NCI-H460 (cell line): ENCODE results near the gene CES5A. TPM values are rescaled to one million over a fixed set of nuclear protein-coding genes. Genes with fewer than 3 reads are reported as not detected.
"Not testable (repeated sequence)": the region's sequence is repeated elsewhere in the genome, so short reads cannot be mapped to it uniquely, and the experiment has no call there.

Source experiments
- DNase-seq: peaks from one replicate; pipeline ENCODE4 v3.0.0-alpha.2; 2016; ENCODE audit warnings: low read depth; ENCODE audit errors: extremely low read depth
- polyA plus RNA-seq: library from polyadenylated mRNA; depleted of rRNA; stranded (reverse); fragments of >200 nt; gene quantifications from 2 replicates; pipeline ENCODE4 v1.2.3, GENCODE V29; 2014; cell fraction: nucleus; rRNA removed
- total RNA-seq: library from RNA; depleted of rRNA; stranded (reverse); fragments of >200 nt; shearing (Covaris generic); gene quantifications from 2 replicates; pipeline ENCODE4 v1.2.3, GENCODE V29; 2014; rRNA removed

Gene CES5A
- total RNA-seq: not detected in 2 replicates
- not detected in 2 replicates for polyA plus RNA-seq

GRCh38 chr16:55875273-55875672 lies at the start of gene CES5A:
Gene CES5A (minus strand): TSS chr16:55875373. CDS start chr16:55875221, 152 bp downstream.
- no peak for DNase-seq

GRCh38 chr16:55922662-55923061 lies 47.5 kb upstream of the CES5A start:
- no peak for DNase-seq

- no peak for DNase-seq
Measured at GRCh38 chr16:55917373-55918160, 42.4 kb upstream of the CES5A start.

DNA sequence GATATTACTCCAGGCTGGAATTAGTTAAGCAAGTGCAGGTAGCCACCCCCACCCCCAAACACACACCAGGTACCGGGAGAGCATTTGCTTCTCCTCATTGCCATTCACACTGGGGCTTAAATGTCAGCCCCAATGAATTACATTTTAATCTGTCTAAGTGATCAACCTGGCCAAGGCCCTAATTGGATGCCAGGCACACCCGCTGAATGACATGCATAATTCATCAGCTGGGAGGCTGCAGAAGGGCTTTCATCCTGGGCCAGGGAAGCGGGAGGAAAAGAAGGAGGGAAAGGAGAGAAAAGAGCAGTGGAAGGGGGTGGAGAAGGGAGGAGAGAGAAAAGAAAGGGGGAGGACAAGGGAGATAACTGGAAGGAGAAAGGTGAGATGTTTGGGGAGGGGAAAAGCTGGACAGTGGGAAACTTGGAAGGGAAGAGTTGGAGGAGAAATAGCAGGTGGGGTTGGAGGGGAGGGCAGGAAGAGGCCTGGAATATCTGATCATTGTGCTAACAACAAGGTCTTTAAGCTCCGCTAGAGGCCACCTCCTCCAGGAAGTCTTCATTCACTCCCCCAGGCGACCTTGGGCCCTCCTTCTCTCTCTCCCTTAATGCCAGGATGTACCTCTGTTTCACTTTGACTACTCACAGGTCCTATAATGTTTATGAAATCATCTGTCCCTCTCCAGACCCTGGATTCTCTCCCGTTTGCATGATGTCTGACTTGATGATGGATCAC lies 40.1 kb upstream of the CES5A start:
- no peak for DNase-seq

DNA sequence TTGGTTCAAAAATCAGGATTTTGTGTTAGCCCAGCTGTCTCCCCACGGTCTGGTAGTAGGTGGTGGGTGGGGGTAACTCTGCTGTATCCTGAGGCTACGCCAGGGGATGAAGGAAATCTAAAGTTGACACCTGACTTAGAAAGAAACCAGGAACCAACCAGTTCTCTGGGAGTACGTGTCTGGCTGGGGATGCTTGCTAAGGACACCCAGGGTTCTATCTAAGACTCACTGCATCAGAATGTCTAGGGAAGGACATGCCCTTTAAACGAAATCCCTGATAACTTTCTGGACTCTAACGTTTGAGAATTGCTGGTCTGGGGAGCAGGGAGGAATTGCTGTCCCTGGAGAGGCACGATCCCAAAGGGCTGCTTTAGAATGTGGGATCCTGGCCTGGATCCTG lies 39.2 kb upstream of the CES5A start:
- no peak for DNase-seq

- no peak for DNase-seq
Measured at GRCh38 chr16:55913716-55914115, 38.5 kb upstream of the CES5A start.

DNA sequence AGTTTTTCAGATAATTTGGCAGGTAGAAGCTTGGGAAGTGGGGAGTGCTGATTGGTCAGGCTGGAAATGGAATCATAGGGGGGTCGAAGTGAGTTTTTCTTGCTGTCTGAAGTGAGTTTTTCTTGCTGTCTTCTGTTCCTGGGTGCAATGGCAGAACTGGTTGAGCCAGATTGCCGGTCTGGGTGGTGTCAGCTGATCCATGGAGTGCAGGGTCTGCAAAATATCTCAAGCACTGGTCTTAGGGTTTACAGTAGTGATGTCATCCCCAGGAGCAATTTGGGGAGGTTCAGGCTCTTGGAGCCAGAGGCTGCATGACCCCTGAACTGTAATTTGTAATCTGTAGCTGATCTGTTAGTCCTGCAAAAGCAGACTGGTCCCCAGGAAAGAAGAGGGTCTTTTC lies 37.9 kb upstream of the CES5A start:
- DNase-seq: not testable (repeated sequence)

DNA sequence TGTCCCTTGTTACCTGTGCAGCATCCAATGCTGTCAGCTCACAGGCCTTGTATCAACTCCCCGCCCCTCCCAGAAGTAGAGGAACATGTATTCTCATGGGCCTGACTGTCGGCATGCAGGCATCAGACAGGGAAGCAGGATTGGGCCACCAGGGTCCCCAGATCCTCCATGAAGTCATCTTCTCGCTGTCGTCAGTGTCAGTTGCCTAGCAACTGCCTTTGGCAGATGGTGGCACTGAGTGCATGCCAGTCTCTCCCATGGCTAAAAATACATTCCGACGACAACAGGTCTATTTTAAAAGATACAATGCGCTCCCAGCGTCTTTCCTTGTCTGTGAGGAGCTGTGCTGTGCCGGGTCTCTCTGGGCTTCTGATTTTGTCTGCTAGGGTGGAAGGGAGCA lies 36.8 kb upstream of the CES5A start:
- DNase-seq: no peak

- DNase-seq: no peak
Measured at GRCh38 chr16:55911616-55912015, 36.4 kb upstream of the CES5A start.

DNA sequence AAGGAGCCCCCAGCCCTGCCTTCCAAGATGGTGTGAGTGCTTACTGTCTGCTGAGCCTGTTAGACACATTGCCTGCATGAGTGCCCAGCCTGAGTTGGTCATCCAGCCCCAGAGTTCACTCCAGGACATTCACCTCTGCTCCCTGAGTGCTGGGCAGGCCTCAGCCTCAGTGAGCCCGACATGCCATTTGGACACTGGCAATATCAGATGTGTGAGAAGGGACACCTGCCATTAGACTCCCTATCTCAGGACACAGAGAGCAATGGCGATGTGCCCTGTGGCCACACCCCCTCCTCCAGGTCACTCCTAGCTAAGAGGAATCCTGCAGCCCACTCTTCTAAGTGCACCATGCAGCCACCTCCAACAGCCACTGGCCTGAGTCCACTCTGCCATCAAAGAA lies 34.7 kb upstream of the CES5A start:
- DNase-seq: no peak

DNA sequence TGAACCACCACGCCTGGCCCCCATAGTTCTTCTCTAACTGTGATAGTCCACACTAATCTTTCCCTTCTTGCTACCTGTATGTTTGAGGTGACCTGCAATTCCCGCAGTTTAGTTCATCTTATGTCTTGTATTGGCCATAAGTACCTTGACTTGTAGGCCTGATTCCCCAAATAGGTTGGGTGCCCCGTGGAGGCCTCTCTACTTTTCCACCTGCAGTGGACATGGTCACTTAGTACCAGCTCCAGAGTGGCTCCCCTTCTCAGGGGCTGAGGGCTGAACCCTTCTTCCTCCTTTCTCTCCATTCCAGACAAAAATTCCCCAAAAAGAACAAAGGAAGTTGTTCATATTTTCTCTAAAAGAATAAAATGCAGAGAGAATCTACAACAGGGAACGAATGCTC lies 33.5 kb upstream of the CES5A start:
- no peak for DNase-seq

DNA sequence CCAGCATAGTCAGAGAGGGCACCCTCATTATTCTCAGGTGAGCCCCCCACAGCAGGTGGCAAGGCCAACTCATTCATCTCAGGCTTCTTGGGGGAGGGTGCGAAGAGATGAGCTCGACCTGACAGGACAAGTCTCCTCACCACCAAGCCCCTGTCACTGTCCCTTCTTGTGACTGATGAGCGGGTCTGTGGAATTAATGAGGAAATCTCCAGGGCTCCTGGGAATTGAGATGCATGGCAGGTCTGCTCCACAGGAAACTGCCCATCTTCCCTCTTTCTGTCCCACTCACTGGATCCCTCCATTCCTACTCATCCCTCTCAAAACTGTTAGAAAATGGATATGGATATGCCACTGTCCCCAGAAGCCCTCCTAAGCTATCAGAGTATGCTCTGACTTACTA lies 32.5 kb upstream of the CES5A start:
- DNase-seq: no peak

- no peak for DNase-seq
Measured at GRCh38 chr16:55906123-55906522, 30.9 kb upstream of the CES5A start.

DNA sequence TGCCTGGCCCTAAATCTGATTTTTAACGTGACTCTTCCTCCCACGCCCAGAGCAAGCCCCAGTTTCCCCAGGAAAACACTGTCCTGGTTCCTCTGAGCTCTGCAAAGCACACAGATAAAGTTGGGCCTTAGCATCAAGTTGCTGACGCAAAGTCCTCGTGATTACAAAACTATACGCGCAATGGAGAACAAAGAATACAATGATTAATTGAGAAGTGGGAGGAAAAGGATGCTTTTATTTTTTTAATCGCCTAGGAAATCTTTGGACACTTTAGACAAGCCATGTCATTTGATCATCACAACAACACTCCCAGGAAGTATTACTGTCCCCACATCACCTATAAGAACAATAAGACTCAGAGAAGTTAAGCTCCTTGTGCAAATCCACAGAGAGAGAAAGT lies 30.5 kb upstream of the CES5A start:
- no peak for DNase-seq

GRCh38 chr16:55901566-55902217 lies 26.5 kb upstream of the CES5A start:
- no peak for DNase-seq

DNA sequence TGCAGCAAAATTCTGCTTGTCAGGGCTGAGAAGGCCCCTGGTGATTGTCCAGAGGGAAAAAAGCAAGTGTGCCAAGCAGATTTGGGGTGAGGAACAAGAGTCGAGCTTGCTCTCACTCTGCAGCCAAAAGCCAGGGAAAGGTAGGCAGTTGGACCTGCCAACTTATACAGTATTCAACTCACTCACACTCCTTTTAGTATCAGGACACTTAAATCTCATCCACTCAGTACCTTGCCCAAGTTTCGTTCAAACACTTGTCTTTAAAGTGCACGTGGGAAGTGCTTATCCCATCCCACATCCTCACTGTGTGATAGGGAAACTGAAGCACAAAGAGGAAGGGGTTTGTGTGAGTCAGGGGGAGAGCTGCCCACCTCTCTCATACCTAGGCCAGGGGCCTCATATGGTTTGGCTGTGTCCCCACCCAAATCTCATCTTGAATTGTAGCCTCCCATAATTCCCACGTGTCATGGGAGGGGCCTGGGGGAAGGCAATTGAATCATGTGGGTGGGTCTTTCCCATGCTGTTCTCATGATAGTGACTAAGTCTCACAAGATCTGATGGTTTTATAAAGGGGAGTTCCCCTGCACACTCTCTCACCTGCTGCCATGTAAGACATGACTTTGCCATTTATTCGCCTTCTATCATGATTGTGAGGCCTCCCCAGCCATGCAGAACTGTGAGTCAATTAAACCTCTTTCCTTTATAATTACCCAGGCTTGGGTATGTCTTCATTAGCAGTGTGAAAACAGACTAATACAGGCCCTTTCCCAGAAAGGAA lies 25.6 kb upstream of the CES5A start:
- no peak for DNase-seq

- no peak for DNase-seq
Measured at GRCh38 chr16:55899857-55900256, 24.7 kb upstream of the CES5A start.

GRCh38 chr16:55898592-55898991 lies 23.4 kb upstream of the CES5A start:
- DNase-seq: no peak

- DNase-seq: no peak
Measured at GRCh38 chr16:55892821-55893220, 17.6 kb upstream of the CES5A start.

GRCh38 chr16:55889518-55889917 lies 14.3 kb upstream of the CES5A start:
- DNase-seq: no peak

- no peak for DNase-seq
Measured at GRCh38 chr16:55888546-55888945, 13.4 kb upstream of the CES5A start.
